HEK293 (cell line): ENCODE data around the gene LHX4.

Experiments
- CTCF ChIA-PET: fragments of 350-600 bp; formaldehyde crosslinking; extraction: SDS; loops from one replicate; lab custom pipeline; 2021; ENCODE audit warnings: antibody characterized with exemption; lab: Yijun Ruan, JAX
- POLR2A ChIA-PET: fragments of 300-600 bp; formaldehyde crosslinking; extraction: SDS; loops from one replicate; lab custom pipeline; 2020; ENCODE audit warnings: antibody characterized with exemption, inconsistent platforms; lab: Yijun Ruan, JAX
- H3K27ac ChIP-seq: fragments of 200-500 bp; sonication (Bioruptor generic); 2 replicates; pipeline ENCODE4 v1.5.1; 2014; ENCODE audit warnings: low read depth, low read length, control low read depth, inconsistent platforms; ENCODE audit errors: extremely low read depth
- H3K36me3 ChIP-seq, 2 experiments: fragments of 200-500 bp in 1 of 2; sonication (Bioruptor generic) in 1 of 2; 1 replicate in 1 of 2; 2 replicates in 1 of 2; pipeline ENCODE4 v1.5.1; 2014 to 2017; ENCODE audit warnings: inconsistent platforms in 2 of 2, low read length in 2 of 2; ENCODE audit not compliant: control insufficient read depth in 2 of 2, insufficient read depth in 1 of 2
- H3K4me1 ChIP-seq: fragments of 200-500 bp; sonication (Bioruptor generic); 2 replicates; pipeline ENCODE4 v1.5.1; 2014; ENCODE audit warnings: mild to moderate bottlenecking, low read length, inconsistent platforms; ENCODE audit not compliant: control insufficient read depth, insufficient read depth
- H3K4me3 ChIP-seq: 2 replicates; pipeline ENCODE4 v1.5.1; 2011; ENCODE audit warnings: low read depth, mild to moderate bottlenecking, control low read depth, low read length, moderate library complexity
- H3K9me3 ChIP-seq: fragments of 200-500 bp; sonication (Bioruptor generic); 2 replicates; pipeline ENCODE4 v1.5.1; 2014; ENCODE audit warnings: low read depth, low read length, inconsistent platforms; ENCODE audit not compliant: control insufficient read depth, insufficient read depth
- BCL11B ChIP-seq: fragments of 450-650 bp; formaldehyde crosslinking; IDR thresholded peaks from 2 replicates; pipeline ENCODE4 v1.5.1; 2016; ENCODE audit warnings: low read depth, missing biosample characterization, missing genetic modification characterization
- BCL6B ChIP-seq: fragments of 450-650 bp; formaldehyde crosslinking; IDR thresholded peaks from 2 replicates; pipeline ENCODE4 v1.5.1; 2017; ENCODE audit warnings: missing biosample characterization, missing genetic modification characterization
- GLI4 ChIP-seq: fragments of 450-650 bp; formaldehyde crosslinking; IDR thresholded peaks from 2 replicates; pipeline ENCODE4 v1.5.1; 2016; ENCODE audit warnings: missing biosample characterization, missing genetic modification characterization
- IKZF3 ChIP-seq: fragments of 450-650 bp; IDR thresholded peaks from 2 replicates; pipeline ENCODE4 v1.5.0; 2018; ENCODE audit warnings: missing biosample characterization, mild to moderate bottlenecking, missing genetic modification characterization, moderate library complexity
- PRDM4 ChIP-seq: fragments of 450-650 bp; formaldehyde crosslinking; IDR thresholded peaks from 2 replicates; pipeline ENCODE4 v1.5.1; 2017; ENCODE audit warnings: missing biosample characterization, missing genetic modification characterization
- REPIN1 ChIP-seq: fragments of 450-650 bp; formaldehyde crosslinking; IDR thresholded peaks from 2 replicates; pipeline ENCODE4 v1.5.1; 2017; ENCODE audit warnings: missing biosample characterization, missing genetic modification characterization, low read depth
- REST ChIP-seq: fragments of 450-650 bp; formaldehyde crosslinking; IDR thresholded peaks from 2 replicates; pipeline ENCODE4 v1.5.1; 2016; ENCODE audit warnings: missing biosample characterization, missing genetic modification characterization
- ZBTB26 ChIP-seq: fragments of 450-650 bp; formaldehyde crosslinking; optimal IDR thresholded peaks from 2 replicates; pipeline ENCODE3; 2016; ENCODE audit warnings: missing biosample characterization, mild to moderate bottlenecking, missing genetic modification characterization
- ZBTB48 ChIP-seq: fragments of 450-650 bp; formaldehyde crosslinking; IDR thresholded peaks from 2 replicates; pipeline ENCODE4 v1.5.1; 2016; ENCODE audit warnings: missing biosample characterization, missing genetic modification characterization
- ZIC2 ChIP-seq: fragments of 450-650 bp; formaldehyde crosslinking; IDR thresholded peaks from 2 replicates; pipeline ENCODE4 v1.5.1; 2016; ENCODE audit warnings: missing biosample characterization, missing genetic modification characterization
- ZNF146 ChIP-seq: fragments of 450-650 bp; formaldehyde crosslinking; IDR thresholded peaks from 2 replicates; pipeline ENCODE4 v1.5.1; 2016; ENCODE audit warnings: missing biosample characterization, missing genetic modification characterization
- ZNF148 ChIP-seq: fragments of 450-650 bp; formaldehyde crosslinking; IDR thresholded peaks from 2 replicates; pipeline ENCODE4 v1.5.0; 2017; ENCODE audit warnings: missing biosample characterization, missing genetic modification characterization, borderline replicate concordance
- ZNF16 ChIP-seq: fragments of 450-650 bp; formaldehyde crosslinking; IDR thresholded peaks from 2 replicates; pipeline ENCODE4 v1.5.1; 2016; ENCODE audit warnings: low read depth, missing biosample characterization, missing genetic modification characterization
- ZNF350 ChIP-seq: fragments of 450-650 bp; formaldehyde crosslinking; IDR thresholded peaks from 2 replicates; pipeline ENCODE4 v1.5.0; 2017; ENCODE audit warnings: missing biosample characterization, mild to moderate bottlenecking, missing genetic modification characterization
- ZNF362 ChIP-seq: fragments of 450-650 bp; formaldehyde crosslinking; IDR thresholded peaks from 2 replicates; pipeline ENCODE4 v1.5.1; 2016; ENCODE audit warnings: missing biosample characterization, missing genetic modification characterization
- ZNF416 ChIP-seq: fragments of 450-650 bp; formaldehyde crosslinking; IDR thresholded peaks from 2 replicates; pipeline ENCODE4 v1.5.1; 2016; ENCODE audit warnings: missing biosample characterization, missing genetic modification characterization
- ZNF843 ChIP-seq: fragments of 450-650 bp; formaldehyde crosslinking; IDR thresholded peaks from 2 replicates; pipeline ENCODE4 v1.5.1; 2016; ENCODE audit warnings: missing biosample characterization, missing genetic modification characterization
- ZSCAN18 ChIP-seq: fragments of 450-650 bp; formaldehyde crosslinking; IDR thresholded peaks from 2 replicates; pipeline ENCODE4 v1.5.1; 2016; ENCODE audit warnings: missing biosample characterization, missing genetic modification characterization
- ZSCAN23 ChIP-seq: fragments of 450-650 bp; formaldehyde crosslinking; IDR thresholded peaks from 2 replicates; pipeline ENCODE4 v1.5.1; 2016; ENCODE audit warnings: missing biosample characterization, missing genetic modification characterization

Gene LHX4

GRCh38 chr1:180182643-180183311 lies 47.3 kb upstream of the LHX4 start:
- ChIA-PET CTCF (interaction anchor here (0.5 to 2.3 kb wide), 3 partner anchors 234 to 476 kb away, joined by 3 to 7 read pairs (median 4); no protein-coding TSS in a partner anchor), POLR2A (no interaction called here)
- no peak overlapping the region for H3K4me3 ChIP-seq
- H3K27ac ChIP-seq = no peak overlapping the region
- no peaks in the 10 kb centered on the region for H3K4me1 ChIP-seq
- H3K36me3 ChIP-seq = peaks cover 0 to 32% of the 10 kb centered on the region in 2 experiments; a peak in 1 of 3 replicates
- TF ChIP-seq ZNF16 (tag by site-specific recombination) = no peak
- peak; percentile 52 for TF ChIP-seq ZIC2 (tag by site-specific recombination)
- TF ChIP-seq, all 188 proteins: peak for 1
- no peaks in the 10 kb centered on the region for H3K9me3 ChIP-seq

- Histone ChIP-seq H3K27ac (no peak overlapping the region), H3K36me3 (peaks cover 0 to 32% of the 10 kb centered on the region in 2 experiments; a peak in 1 of 3 replicates), H3K4me3 (no peak overlapping the region), H3K4me1 (no peaks in the 10 kb centered on the region), H3K9me3 (no peaks in the 10 kb centered on the region)
- CTCF ChIA-PET = interaction anchor here (0.5 to 2.3 kb wide), 5 partner anchors 15 to 477 kb away, joined by 3 to 7 read pairs (median 4); no protein-coding TSS in a partner anchor
- POLR2A ChIA-PET = no interaction called here
- TF ChIP-seq ZSCAN23 (tag by site-specific recombination) = no peak
- TF ChIP-seq ZSCAN18 = no peak
- no peak for TF ChIP-seq ZNF843 (tag by site-specific recombination)
- no peak for TF ChIP-seq ZNF362 (tag by site-specific recombination)
- TF ChIP-seq IKZF3 (tag by site-specific recombination) = no peak
- no peak for TF ChIP-seq ZNF350 (tag by site-specific recombination)
- TF ChIP-seq ZNF416 (tag by site-specific recombination) = no peak
- TF ChIP-seq GLI4 (tag by site-specific recombination) = no peak
- no peak for TF ChIP-seq ZNF146 (tag by site-specific recombination)
- no peak for TF ChIP-seq ZNF148 (tag by site-specific recombination)
- no peak for TF ChIP-seq REST
- TF ChIP-seq ZBTB48 (tag by site-specific recombination) = no peak
- TF ChIP-seq REPIN1 = no peak
- no peak for TF ChIP-seq BCL11B (tag by site-specific recombination)
- TF ChIP-seq ZBTB26 = no peak
- no peak for TF ChIP-seq BCL6B (tag by site-specific recombination)
- TF ChIP-seq PRDM4 (tag by site-specific recombination) = no peak
These were observed 46.6 kb upstream of the LHX4 start for GRCh38 chr1:180183426-180183825.
